ENCODE results near the gene EPS15. TPM values are rescaled to one million over a fixed set of nuclear protein-coding genes. Genes with fewer than 3 reads are reported as not detected.

EPS15 gene
- polyA plus RNA-seq, 1 donor (not counting 4 experiments of a cell fraction or from before 2014, with no cell fraction given): 33.2 TPM

DNA sequence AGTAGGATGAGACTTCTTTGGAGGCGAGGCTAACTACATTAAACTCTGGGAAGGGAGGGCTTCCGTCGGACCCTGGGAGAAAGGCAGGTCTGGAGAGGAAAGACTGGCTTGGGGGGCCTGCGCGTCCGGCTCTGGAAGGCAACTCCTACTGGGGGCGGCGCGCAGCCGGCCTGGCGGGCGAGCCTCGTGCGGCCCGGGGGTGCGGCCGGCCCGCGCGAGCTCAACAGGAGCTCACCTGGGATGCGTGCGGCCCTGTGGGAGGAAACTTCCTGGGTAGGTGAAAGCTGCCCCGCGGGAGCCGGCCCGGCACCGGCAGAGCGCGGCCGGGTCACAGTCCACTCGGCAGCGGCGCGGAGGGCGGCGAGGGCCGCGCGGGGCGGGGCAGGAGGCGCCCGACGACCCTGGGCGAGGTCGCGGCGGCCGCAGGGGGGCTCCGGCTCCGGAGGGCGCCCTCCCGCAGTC is 449 bp downstream of the EPS15 start:
- TF ChIP-seq CTCF (optimal IDR thresholded peaks at IDR 0.05 in 1 of 3, IDR thresholded peaks at IDR 0.05 in 1 of 3, conservative IDR thresholded peaks at IDR 0.05 in 1 of 3; ENCODE audit: extremely low read depth in 1 of 3, insufficient read depth in 2 of 3, low read length in 3 of 3): peak in 1 of 3 experiments; percentile 10
- no peak for TF ChIP-seq EZH2 (IDR thresholded peaks at IDR 0.05; ENCODE audit: low read length)
- dilution Hi-C loops (cut with MboI; ENCODE audit: extremely low pct_ligation_motif_present, low sequenced_read_pairs): no loop called here
- no peaks in the 10 kb centered on the region for H3K9me3 ChIP-seq (ENCODE audit: control insufficient read depth, low read depth, low read length)
- H3K9me1 ChIP-seq (ENCODE audit: control insufficient read depth, extremely low read depth, insufficient read depth, low read length): no peaks in the 10 kb centered on the region
- H3K9ac ChIP-seq (ENCODE audit: control insufficient read depth, extremely low read depth, insufficient read depth, low read length): peak overlapping the region; percentile 94
- H2AFZ ChIP-seq (ENCODE audit: control insufficient read depth, low read length): peak overlapping the region; percentile 45
- no peak for FAIRE-seq
- peak overlapping the region; percentile 71 to 85 (median 82) for H3K4me3 ChIP-seq (ENCODE audit: control insufficient read depth in 2 of 3, extremely low read depth in 1 of 3, insufficient read depth in 2 of 3, low read depth in 1 of 3, low read length in 3 of 3)
- peak overlapping the region; percentile 74 for H3K4me2 ChIP-seq (ENCODE audit: control insufficient read depth, extremely low read depth, insufficient read depth, low read depth, low read length)
- no peak for DNase-seq (ENCODE audit: low read depth, low spot score)
- H3K36me3 ChIP-seq (ENCODE audit: control insufficient read depth in 2 of 2, extremely low read depth in 1 of 2, insufficient read depth in 2 of 2, low read length in 2 of 2): no peaks in the 10 kb centered on the region
- H3K27me3 ChIP-seq (ENCODE audit: control insufficient read depth, extremely low read depth, insufficient read depth, low read length): no peaks in the 10 kb centered on the region
- peak overlapping the region; percentile 83 for H3K27ac ChIP-seq (ENCODE audit: control insufficient read depth, insufficient read depth, low read length)
- H3K79me2 ChIP-seq (ENCODE audit: control insufficient read depth, insufficient read depth, low read length): peaks cover 49% of the 10 kb centered on the region
- H4K20me1 ChIP-seq (ENCODE audit: control insufficient read depth, extremely low read depth, insufficient read depth, low read length): no peaks in the 10 kb centered on the region
- peaks cover 30% of the 10 kb centered on the region for H3K4me1 ChIP-seq (ENCODE audit: control insufficient read depth, extremely low read depth, insufficient read depth, low read length)

DNA sequence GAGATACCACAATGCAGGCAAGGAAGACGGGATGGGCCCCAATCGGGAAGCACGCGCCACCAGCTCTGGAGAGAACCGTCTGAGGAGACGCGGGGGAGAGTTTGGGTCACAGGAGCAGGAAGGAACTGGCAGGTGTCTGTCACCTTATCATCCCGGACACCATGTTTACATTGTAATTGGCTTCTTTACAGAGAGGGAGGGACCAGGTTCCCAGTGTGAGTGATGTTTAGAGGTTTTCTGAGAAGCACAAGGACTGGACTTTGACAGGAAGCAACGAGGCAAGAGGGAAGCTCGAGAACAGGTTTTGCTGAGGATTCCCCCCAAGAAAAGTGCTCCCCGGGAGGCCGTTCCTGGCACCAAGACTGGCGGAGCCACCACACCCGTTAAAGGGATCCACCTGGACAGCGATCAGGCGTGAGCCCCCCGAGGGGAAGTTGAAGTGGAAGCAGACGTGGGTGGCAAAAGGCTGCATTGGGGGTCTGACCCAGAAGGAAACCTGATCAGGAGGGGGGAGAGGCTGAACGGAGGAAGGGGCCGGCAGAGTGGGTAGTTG is 957 bp downstream of the EPS15 start:
- Histone ChIP-seq H3K36me3 (ENCODE audit: control insufficient read depth in 2 of 2, extremely low read depth in 1 of 2, insufficient read depth in 2 of 2, low read length in 2 of 2) (no peaks in the 10 kb centered on the region), H3K27me3 (ENCODE audit: control insufficient read depth, extremely low read depth, insufficient read depth, low read length) (no peaks in the 10 kb centered on the region), H3K4me1 (ENCODE audit: control insufficient read depth, extremely low read depth, insufficient read depth, low read length) (peaks cover 30% of the 10 kb centered on the region), H3K4me3 (ENCODE audit: control insufficient read depth in 2 of 3, extremely low read depth in 1 of 3, insufficient read depth in 2 of 3, low read depth in 1 of 3, low read length in 3 of 3) (peak overlapping the region; percentile 71 to 85 (median 82)), H3K27ac (ENCODE audit: control insufficient read depth, insufficient read depth, low read length) (peak overlapping the region; percentile 83), H3K9me3 (ENCODE audit: control insufficient read depth, low read depth, low read length) (no peaks in the 10 kb centered on the region), H2AFZ (ENCODE audit: control insufficient read depth, low read length) (peak overlapping the region; percentile 48), H3K4me2 (ENCODE audit: control insufficient read depth, extremely low read depth, insufficient read depth, low read depth, low read length) (peak overlapping the region; percentile 74), H4K20me1 (ENCODE audit: control insufficient read depth, extremely low read depth, insufficient read depth, low read length) (no peaks in the 10 kb centered on the region), H3K79me2 (ENCODE audit: control insufficient read depth, insufficient read depth, low read length) (peaks cover 54% of the 10 kb centered on the region), H3K9ac (ENCODE audit: control insufficient read depth, extremely low read depth, insufficient read depth, low read length) (peak overlapping the region; percentile 94), H3K9me1 (ENCODE audit: control insufficient read depth, extremely low read depth, insufficient read depth, low read length) (no peaks in the 10 kb centered on the region)
- DNase-seq (ENCODE audit: low read depth, low spot score) (no peak), FAIRE-seq (peak; percentile 77)
- dilution Hi-C loops (cut with MboI; ENCODE audit: extremely low pct_ligation_motif_present, low sequenced_read_pairs): no loop called here
- no peak for TF ChIP-seq EZH2 (IDR thresholded peaks at IDR 0.05; ENCODE audit: low read length)

Data from keratinocyte (primary cell).